Naive thymus-derived CD4-positive, alpha-beta T cell (primary cell): ENCODE results near the gene MORN3. TPM values are rescaled to one million over a fixed set of nuclear protein-coding genes. Genes with fewer than 3 reads are reported as not detected.

Experiments used
- ATAC-seq: fragments of 150-1000 bp; cut with Tn5 transposase; 2 replicates; pipeline ENCODE4 v1.10.0; 2021; ENCODE audit warnings: mild to moderate bottlenecking, moderate library complexity
- CTCF ChIA-PET: fragments of 350-600 bp; sonication (Branson Sonifier 250); formaldehyde crosslinking; loops from one replicate; lab custom pipeline; 2021; ENCODE audit warnings: antibody characterized with exemption; lab: Charles Lee
- POLR2A ChIA-PET: fragments of 350-600 bp; sonication (Branson Sonifier 250); formaldehyde crosslinking; loops from one replicate; lab custom pipeline; 2021; ENCODE audit warnings: antibody characterized with exemption, inconsistent platforms; lab: Charles Lee
- DNase-seq, 9 donors: peaks; one replicate each; pipeline versions ENCODE4 v3.0.0 to v3.0.0-alpha.2; 2020 to 2022; ENCODE audit warnings: mixed read lengths in 1 of 9
- H3K27ac ChIP-seq: one replicate; pipeline ENCODE4 v1.7.0; 2013; ENCODE audit warnings: mild to moderate bottlenecking, low read depth, low read length, moderate library complexity
- H3K27me3 ChIP-seq, 2 donors: one replicate each; pipeline ENCODE4 v1.7.0; 2013; ENCODE audit warnings: low read length in 2 of 2, mild to moderate bottlenecking in 2 of 2, moderate library complexity in 2 of 2; ENCODE audit not compliant: control insufficient read depth in 2 of 2, insufficient read depth in 2 of 2
- H3K36me3 ChIP-seq, 3 experiments: 1 replicate in 2 of 3; 2 replicates in 1 of 3; pipeline ENCODE4 v1.7.0; 2013; ENCODE audit warnings: low read length in 3 of 3, mild to moderate bottlenecking in 3 of 3, moderate library complexity in 1 of 3; ENCODE audit not compliant: insufficient read depth in 3 of 3, control insufficient read depth in 2 of 3
- H3K4me1 ChIP-seq, 2 donors: one replicate each; pipeline ENCODE4 v1.7.0; 2013; ENCODE audit warnings: low read length in 2 of 2, mild to moderate bottlenecking in 2 of 2, moderate library complexity in 1 of 2; ENCODE audit not compliant: control insufficient read depth in 2 of 2, insufficient read depth in 2 of 2
- H3K4me3 ChIP-seq: 2 replicates; pipeline ENCODE4 v1.7.0; 2013; ENCODE audit warnings: mild to moderate bottlenecking, low read length
- H3K9me3 ChIP-seq, 3 experiments: 1 replicate in 2 of 3; 2 replicates in 1 of 3; pipeline ENCODE4 v1.7.0; 2013; ENCODE audit warnings: low read length in 3 of 3; ENCODE audit not compliant: control insufficient read depth in 2 of 3
- H3K27ac Mint-ChIP-seq, 9 donors: one replicate each; pipeline ENCODE4 v1.8.0; 2020 to 2022; ENCODE audit warnings: mixed read lengths in 9 of 9, mild to moderate bottlenecking in 8 of 9, moderate library complexity in 5 of 9, inconsistent platforms in 2 of 9
- H3K27me3 Mint-ChIP-seq, 5 donors: one replicate each; pipeline ENCODE4 v1.8.0; 2021 to 2022; ENCODE audit warnings: mixed read lengths in 5 of 5, mild to moderate bottlenecking in 1 of 5
- H3K36me3 Mint-ChIP-seq, 5 donors: one replicate each; pipeline ENCODE4 v1.8.0; 2020 to 2022; ENCODE audit warnings: mixed read lengths in 5 of 5, mild to moderate bottlenecking in 3 of 5, inconsistent platforms in 1 of 5
- H3K4me1 Mint-ChIP-seq, 7 donors: one replicate each; pipeline ENCODE4 v1.8.0; 2020 to 2022; ENCODE audit warnings: mixed read lengths in 7 of 7, mild to moderate bottlenecking in 3 of 7, inconsistent platforms in 1 of 7
- H3K4me3 Mint-ChIP-seq, 10 donors: one replicate each; pipeline ENCODE4 v1.8.0; 2020 to 2022; ENCODE audit warnings: mild to moderate bottlenecking in 10 of 10, mixed read lengths in 10 of 10, moderate library complexity in 6 of 10, inconsistent platforms in 2 of 10
- H3K9me3 Mint-ChIP-seq, 11 donors: one replicate each; pipeline ENCODE4 v1.8.0; 2020 to 2022; ENCODE audit warnings: mixed read lengths in 11 of 11, mild to moderate bottlenecking in 4 of 11, inconsistent platforms in 1 of 11, moderate library complexity in 1 of 11
- intact Hi-C, 2 donors: fragments of 100-400 bp; cut with micrococcal nuclease; formaldehyde crosslinking; loops; one replicate each; pipeline ENCODE4 v1.15.1; 2023
- polyA plus RNA-seq, 2 donors: library from polyadenylated mRNA; unstranded; fragments of 300-500 nt; fragmentation: Illumina TruSeq; gene quantifications; one replicate each; pipeline ENCODE4 v1.2.3, GENCODE V29; 2021
- total RNA-seq, 6 experiments: library from RNA in 5 of 6; stranded (reverse) in 5 of 6; gene quantifications; 1 replicate in 5 of 6; 2 replicates in 1 of 6; pipeline ENCODE4 v1.2.3 and lab custom pipeline; 2021 to 2026

MORN3 gene
- total and polyA plus RNA-seq, 7 experiments from 2014 or later, result 2.3 to 19.2 (median 8.7) TPM

- peaks cover 0 to 6% (median 0%) of the 10 kb centered on the region in 11 donors for H3K9me3 Mint-ChIP-seq
- Histone ChIP-seq H3K27me3 (no peaks in the 10 kb centered on the region), H3K4me3 (no peak overlapping the region), H3K4me1 (peaks cover 31 to 34% of the 10 kb centered on the region in 2 donors), H3K27ac (no peak overlapping the region), H3K9me3 (no peaks in the 10 kb centered on the region), H3K36me3 (peaks cover 0 to 6% (median 0%) of the 10 kb centered on the region in 3 experiments)
- ChIA-PET CTCF (interaction anchor here (1.1 to 4.1 kb wide), 4 partner anchors 13 to 31 kb away, joined by 4 to 20 read pairs (median 10); partner anchors contain the start of gene MORN3), POLR2A (interaction anchor here (0.7 to 7.8 kb wide), 5 partner anchors 15 to 1693 kb away, joined by 4 to 89 read pairs (median 5); partner anchors contain the start of genes MORN3 and ORAI1)
- peaks cover 38 to 63% (median 58%) of the 10 kb centered on the region in 7 donors for H3K4me1 Mint-ChIP-seq
- peak overlapping the region; percentile 20 to 97 (median 71) for H3K27ac Mint-ChIP-seq
- intact Hi-C loops, result no loop called here
- ATAC-seq (no peak), DNase-seq (no peak)
- peaks cover 0 to 24% (median 5%) of the 10 kb centered on the region in 5 donors for H3K36me3 Mint-ChIP-seq
- no peak overlapping the region for H3K4me3 Mint-ChIP-seq
- no peaks in the 10 kb centered on the region for H3K27me3 Mint-ChIP-seq
Observed at GRCh38 chr12:121656122-121656521, 13.3 kb downstream of the MORN3 start.

- Histone ChIP-seq H3K27ac (no peak overlapping the region), H3K27me3 (no peaks in the 10 kb centered on the region), H3K9me3 (no peaks in the 10 kb centered on the region), H3K36me3 (peaks cover 0 to 6% (median 0%) of the 10 kb centered on the region in 3 experiments), H3K4me1 (peaks cover 22 to 25% of the 10 kb centered on the region in 2 donors), H3K4me3 (no peak overlapping the region)
- POLR2A ChIA-PET, result interaction anchor here (1.1 kb wide), 1 partner anchor 16 kb away, joined by 4 read pairs; no protein-coding TSS in a partner anchor
- ATAC-seq (no peak), DNase-seq (no peak)
- Mint-ChIP-seq H3K4me1 (peaks cover 36 to 61% (median 52%) of the 10 kb centered on the region in 7 donors), H3K27ac (peak overlapping the region in 7 of 9 donors; percentile 31 to 86 (median 77)), H3K4me3 (no peak overlapping the region), H3K9me3 (peaks cover 0 to 4% (median 0%) of the 10 kb centered on the region in 11 donors), H3K36me3 (peaks cover 0 to 26% (median 11%) of the 10 kb centered on the region in 5 donors), H3K27me3 (no peaks in the 10 kb centered on the region)
- CTCF ChIA-PET, result interaction anchor here (1.2 kb wide), 1 partner anchor 16 kb away, joined by 3 read pairs; the partner anchor contains the start of gene MORN3
- intact Hi-C loops, result no loop called here
Observed at GRCh38 chr12:121653999-121654398, 15.5 kb downstream of the MORN3 start.

- Mint-ChIP-seq H3K4me1 (peaks cover 33 to 57% (median 49%) of the 10 kb centered on the region in 7 donors), H3K27ac (peak overlapping the region in 3 of 9 donors; percentile 5 to 62 (median 51))
- H3K4me1 ChIP-seq, result peaks cover 15 to 17% of the 10 kb centered on the region in 2 donors
Observed at GRCh38 chr12:121652767-121653497, 16.5 kb downstream of the MORN3 start.

GRCh38 chr12:121651320-121651719, 18.1 kb downstream of the MORN3 start:
- DNase-seq, result no peak
- ChIA-PET POLR2A (interaction anchor here (0.6 to 3.8 kb wide), 6 partner anchors 13 to 505 kb away, joined by 4 to 20 read pairs (median 6); partner anchors contain the start of gene ORAI1), CTCF (interaction anchor here (2.0 to 2.2 kb wide), 2 partner anchors 9 to 26 kb away, joined by 4 to 8 read pairs; no protein-coding TSS in a partner anchor)
- Mint-ChIP-seq H3K36me3 (peaks cover 0 to 25% (median 11%) of the 10 kb centered on the region in 5 donors), H3K9me3 (peaks cover 0 to 3% (median 0%) of the 10 kb centered on the region in 11 donors), H3K27ac (peak overlapping the region in 6 of 9 donors; percentile 14 to 80 (median 62)), H3K4me1 (peaks cover 19 to 46% (median 39%) of the 10 kb centered on the region in 7 donors), H3K27me3 (no peaks in the 10 kb centered on the region), H3K4me3 (no peak overlapping the region)
- intact Hi-C loops, result no loop called here
- no peak overlapping the region for H3K4me3 ChIP-seq
- no peaks in the 10 kb centered on the region for H3K27me3 ChIP-seq
- peak overlapping the region; percentile 29 for H3K27ac ChIP-seq
- H3K4me1 ChIP-seq, result peaks cover 14 to 16% of the 10 kb centered on the region in 2 donors
- ATAC-seq, result no peak
- peaks cover 0 to 6% (median 0%) of the 10 kb centered on the region in 3 experiments for H3K36me3 ChIP-seq
- H3K9me3 ChIP-seq, result no peaks in the 10 kb centered on the region

More at GRCh38 chr12:121652767-121653497, 16.5 kb downstream of the MORN3 start:
- Mint-ChIP-seq H3K36me3 (peaks cover 0 to 24% (median 11%) of the 10 kb centered on the region in 5 donors), H3K27me3 (no peaks in the 10 kb centered on the region), H3K9me3 (peaks cover 0 to 3% (median 0%) of the 10 kb centered on the region in 11 donors), H3K4me3 (no peak overlapping the region)
- ChIA-PET CTCF (interaction anchor here (0.6 to 1.2 kb wide), 2 partner anchors 17 to 160 kb away, joined by 3 read pairs; partner anchors contain the start of gene MORN3), POLR2A (interaction anchor here (0.6 to 1.1 kb wide), 5 partner anchors 19 to 85 kb away, joined by 3 to 4 read pairs (median 3); partner anchors contain the start of gene KDM2B)
- intact Hi-C loops, result no loop called here
- no peak for ATAC-seq
- Histone ChIP-seq H3K36me3 (peaks cover 0 to 6% (median 0%) of the 10 kb centered on the region in 3 experiments), H3K27me3 (no peaks in the 10 kb centered on the region), H3K9me3 (no peaks in the 10 kb centered on the region), H3K4me3 (no peak overlapping the region), H3K27ac (no peak overlapping the region)
- no peak for DNase-seq

- intact Hi-C loops, result no loop called here
- H3K27ac ChIP-seq, result no peak overlapping the region
- H3K27me3 Mint-ChIP-seq, result no peaks in the 10 kb centered on the region
- peaks cover 0 to 2% (median 0%) of the 10 kb centered on the region in 11 donors for H3K9me3 Mint-ChIP-seq
- ATAC-seq, result peak; percentile 88
- H3K36me3 ChIP-seq, result peaks cover 0 to 6% (median 0%) of the 10 kb centered on the region in 3 experiments
- H3K4me1 Mint-ChIP-seq, result peaks cover 14 to 41% (median 36%) of the 10 kb centered on the region in 7 donors
- H3K4me3 Mint-ChIP-seq, result peak overlapping the region; percentile 22 to 70 (median 58)
- ChIA-PET CTCF (interaction anchor here (0.7 to 2.2 kb wide), 4 partner anchors 8 to 25 kb away, joined by 3 to 8 read pairs (median 4); no protein-coding TSS in a partner anchor), POLR2A (interaction anchor here (0.9 to 3.8 kb wide), 6 partner anchors 10 to 22 kb away, joined by 3 to 20 read pairs (median 4); no protein-coding TSS in a partner anchor)
- peak overlapping the region; percentile 16 to 92 (median 80) for H3K27ac Mint-ChIP-seq
- peak in 1 of 9 donors; percentile 23 for DNase-seq
- H3K4me1 ChIP-seq, result peaks cover 14 to 16% of the 10 kb centered on the region in 2 donors
- no peak overlapping the region for H3K4me3 ChIP-seq
- H3K9me3 ChIP-seq, result no peaks in the 10 kb centered on the region
- no peaks in the 10 kb centered on the region for H3K27me3 ChIP-seq
- H3K36me3 Mint-ChIP-seq, result peaks cover 0 to 24% (median 7%) of the 10 kb centered on the region in 5 donors
Observed at GRCh38 chr12:121649819-121650353, 19.6 kb downstream of the MORN3 start.
